Raji (cell line): ENCODE results near the gene CIC.

Experiments
- POLR2A ChIP-seq: IDR thresholded peaks from 2 replicates; pipeline ENCODE4 v1.6.1; 2011; ENCODE audit warnings: low read depth, low read length, control low read depth; ENCODE audit not compliant: insufficient read depth

The CIC gene

DNA sequence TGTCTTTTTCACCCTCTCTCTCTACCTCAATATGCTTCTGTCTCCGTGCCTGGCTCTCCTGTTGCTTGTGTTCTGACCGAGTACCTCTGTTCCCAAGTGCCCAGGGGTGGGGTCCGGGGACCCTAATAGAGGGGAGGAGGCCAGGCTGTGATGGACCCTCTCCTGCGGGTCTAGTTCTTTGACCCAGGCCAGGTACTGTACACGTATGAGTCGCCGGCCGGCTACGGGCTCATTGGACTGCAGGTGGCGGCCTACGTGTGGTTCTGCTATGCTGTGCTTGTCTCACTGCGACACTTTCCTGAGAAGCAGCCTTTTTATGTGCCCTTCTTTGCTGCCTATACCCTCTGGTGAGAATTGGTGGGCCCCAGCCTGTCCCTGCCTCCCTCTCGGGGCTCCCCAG lies 48.5 kb downstream of the CIC start:
- TF ChIP-seq POLR2A: no peak

DNA sequence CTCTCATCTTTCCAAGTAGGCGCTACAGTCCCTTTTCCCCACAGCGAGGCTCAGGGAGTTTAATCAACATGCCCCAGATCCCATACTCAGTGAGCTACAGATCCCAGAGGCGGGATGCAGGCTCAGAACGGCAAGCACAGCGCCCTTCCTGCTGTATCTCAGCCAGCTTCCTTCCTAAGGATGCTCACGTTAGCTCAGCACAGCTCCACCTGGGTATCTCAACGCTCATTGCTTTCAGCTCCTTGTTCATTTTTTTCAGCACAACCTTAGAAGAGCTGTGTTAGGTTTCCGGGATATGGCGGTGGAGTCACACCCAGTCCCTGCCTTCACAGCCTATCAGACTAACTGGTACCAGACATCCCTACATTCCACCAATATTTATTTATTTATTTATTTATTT lies 53.3 kb downstream of the CIC start:
- TF ChIP-seq POLR2A: no peak

DNA sequence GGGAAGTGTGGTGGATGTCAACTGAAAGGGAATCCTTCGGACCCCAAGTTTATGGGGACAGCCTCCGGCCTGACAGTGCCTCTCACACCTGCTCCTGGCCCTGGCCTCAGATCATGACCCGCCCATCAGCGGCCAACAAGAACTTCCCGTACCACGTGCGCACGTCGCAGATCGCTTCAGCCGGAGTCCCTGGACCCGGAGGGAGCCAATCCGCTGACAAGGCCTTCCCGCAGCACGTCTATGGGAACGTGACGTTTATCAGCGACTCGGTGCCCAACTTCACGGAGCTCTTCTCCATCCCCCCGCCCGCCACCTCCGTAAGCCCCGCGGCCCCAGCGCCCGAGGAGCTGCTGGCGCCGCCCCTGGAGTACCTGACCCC lies 54.4 kb downstream of the CIC start:
- TF ChIP-seq POLR2A: no peak

DNA sequence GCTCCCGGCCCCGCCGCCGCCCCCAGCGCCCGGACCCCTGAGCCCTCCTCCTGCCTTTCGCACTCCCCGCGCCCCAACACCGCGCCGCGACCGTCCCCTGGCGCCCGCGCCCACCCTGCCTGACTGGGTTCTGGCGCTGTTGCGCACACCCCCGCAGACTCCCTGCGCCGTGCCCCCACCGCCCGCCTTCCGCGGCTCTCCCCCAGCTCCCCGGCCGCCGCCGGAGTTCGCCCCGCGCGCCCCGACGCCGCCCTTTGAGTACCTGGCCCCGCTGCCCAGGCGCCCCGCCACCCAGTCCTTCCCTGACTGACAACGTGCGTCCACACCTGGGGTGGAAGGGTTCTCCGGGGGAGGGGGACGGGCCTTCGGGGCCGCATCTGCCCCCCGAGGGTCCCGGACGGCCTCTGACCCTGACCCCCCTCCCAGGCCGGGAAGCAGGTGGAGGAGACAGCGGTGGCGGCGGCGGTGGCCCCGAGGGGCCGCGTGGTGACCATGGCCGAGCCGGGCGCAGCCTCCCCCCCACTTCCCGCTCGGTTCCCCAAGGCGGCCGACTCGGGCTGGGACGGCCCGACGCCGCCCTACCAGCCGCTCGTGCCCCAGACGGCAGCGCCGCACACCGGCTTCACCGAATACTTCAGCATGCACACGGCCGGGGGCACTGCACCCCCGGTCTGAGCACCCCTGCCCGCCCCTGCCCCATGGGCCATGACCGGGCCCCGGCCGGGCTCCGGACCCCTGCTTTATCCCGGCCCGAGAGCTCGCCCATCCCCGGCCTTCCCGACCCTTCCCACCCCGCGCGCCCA lies 55.0 kb downstream of the CIC start:
- TF ChIP-seq POLR2A: no peak

DNA sequence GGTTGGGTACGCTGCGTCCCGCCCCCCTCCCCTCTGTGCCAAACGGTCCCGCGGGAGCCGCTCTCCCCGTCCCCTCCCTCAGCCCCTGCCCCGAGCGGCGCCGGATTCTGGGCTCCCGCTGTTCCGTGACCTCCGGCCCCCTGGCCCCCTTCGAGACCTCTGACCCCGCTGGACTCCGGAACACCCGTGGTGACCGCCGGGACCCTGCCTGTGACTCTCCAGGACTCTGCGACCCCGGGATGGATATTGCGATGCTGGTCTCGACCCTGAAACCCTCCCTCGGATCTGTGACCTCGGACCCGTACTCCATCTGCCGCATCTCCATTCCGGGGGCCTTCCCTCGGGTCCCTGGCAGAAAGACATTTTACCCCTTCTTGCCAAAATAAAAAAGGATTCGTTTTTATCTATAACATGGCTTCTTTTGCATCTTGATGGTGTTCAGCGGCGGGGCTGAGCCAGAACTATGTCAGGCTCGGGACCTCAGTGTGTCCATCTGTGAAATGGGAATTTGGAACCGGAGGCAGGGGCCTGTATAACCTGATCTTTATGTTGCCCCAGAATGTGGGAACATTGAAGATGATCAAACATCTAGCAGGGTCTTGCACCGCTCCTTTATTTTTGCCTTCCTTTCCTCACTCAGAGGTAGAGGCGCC lies 55.7 kb downstream of the CIC start:
- TF ChIP-seq POLR2A: no peak

DNA sequence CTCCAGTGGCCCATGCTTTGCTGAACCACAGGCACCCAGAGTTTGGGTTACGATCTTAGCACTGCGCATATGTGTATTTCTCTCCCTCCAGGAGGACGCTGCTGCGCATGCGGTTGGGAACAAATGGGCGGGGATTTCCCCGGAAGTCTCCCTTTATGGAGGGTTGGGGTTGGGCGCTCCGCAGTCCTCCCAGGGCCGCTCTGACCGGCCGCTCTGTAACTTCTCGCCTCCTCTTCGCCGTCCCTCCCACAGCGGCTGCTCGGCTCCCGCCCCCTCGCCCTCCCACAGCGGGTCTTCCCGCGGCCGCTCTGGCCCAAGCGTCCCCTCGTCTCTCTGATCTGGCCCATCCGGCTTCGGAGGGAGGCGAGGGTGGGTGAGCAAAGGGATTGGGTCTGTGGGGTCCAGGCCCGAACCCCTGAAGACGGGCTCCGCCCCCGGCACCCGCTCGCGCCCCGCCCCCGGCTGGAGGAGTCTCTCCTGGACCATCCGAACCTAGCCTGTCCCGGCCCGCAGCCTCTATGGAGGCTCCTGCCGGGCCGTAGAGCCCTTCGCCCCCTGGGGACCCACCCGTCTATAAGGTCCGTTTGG lies 56.4 kb downstream of the CIC start, which contains the start of gene MEGF8:
Gene MEGF8 (plus strand): TSS at position 328 of the 588 bp plus-strand sequence. CDS start 609 bp downstream, outside the sequence.
- peak; percentile 73 for TF ChIP-seq POLR2A

DNA sequence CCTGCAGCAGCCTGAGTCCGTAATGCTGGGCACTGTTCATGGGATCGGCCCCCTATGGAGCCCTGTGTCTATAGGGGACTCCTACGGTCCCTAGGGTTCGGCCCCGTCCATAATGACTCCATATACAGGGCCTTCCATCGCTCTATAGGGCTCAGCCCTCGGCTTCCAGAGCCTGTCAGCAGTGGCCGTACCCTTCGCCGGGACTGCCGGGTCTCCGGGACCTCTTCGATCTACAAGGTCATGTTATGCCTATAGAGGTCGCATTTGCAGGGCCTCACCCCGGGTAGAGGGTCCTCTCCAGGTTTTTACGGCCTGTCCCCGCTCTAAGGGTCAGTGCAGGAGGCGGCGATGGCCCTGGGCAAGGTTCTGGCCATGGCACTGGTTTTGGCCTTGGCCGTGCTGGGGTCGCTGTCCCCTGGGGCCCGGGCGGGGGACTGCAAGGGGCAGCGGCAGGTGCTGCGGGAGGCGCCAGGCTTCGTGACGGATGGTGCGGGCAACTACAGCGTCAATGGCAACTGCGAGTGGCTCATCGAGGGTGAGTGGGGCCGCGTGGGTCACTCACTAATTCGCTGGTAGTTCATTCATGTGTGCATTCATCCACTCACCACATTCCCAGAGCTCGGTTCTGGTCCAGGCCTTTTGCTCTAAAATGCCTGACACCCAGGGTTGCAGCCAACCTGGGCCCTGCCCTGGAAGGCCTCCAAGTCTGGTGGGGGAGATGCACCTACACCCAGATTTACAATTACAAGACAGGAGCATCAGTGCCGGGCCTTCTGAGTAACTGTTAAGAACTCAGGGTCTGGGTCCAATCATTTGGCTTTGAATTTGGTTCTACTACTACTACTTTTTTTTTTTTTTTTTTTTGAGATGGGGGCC lies 57.1 kb downstream of the CIC start:
- TF ChIP-seq POLR2A: no peak

DNA sequence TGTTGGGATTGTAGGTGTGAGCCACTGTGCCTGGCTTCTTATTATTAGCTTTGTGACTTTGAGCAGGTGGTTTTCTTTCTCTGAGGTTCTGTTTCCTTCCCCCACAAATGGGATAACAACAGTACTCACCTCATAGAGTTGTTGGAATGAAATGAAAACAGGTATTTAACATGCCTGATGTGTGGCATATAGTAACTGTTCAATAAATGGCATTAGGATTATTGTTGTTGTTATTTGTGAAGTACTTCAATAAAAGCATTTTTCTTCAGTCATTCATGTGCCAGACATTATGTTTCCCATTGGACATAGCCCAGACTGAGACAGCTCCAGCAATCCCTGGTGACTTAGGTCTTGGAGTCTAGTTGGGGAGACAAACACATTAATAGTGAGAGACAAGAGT lies 57.9 kb downstream of the CIC start:
- TF ChIP-seq POLR2A: no peak

DNA sequence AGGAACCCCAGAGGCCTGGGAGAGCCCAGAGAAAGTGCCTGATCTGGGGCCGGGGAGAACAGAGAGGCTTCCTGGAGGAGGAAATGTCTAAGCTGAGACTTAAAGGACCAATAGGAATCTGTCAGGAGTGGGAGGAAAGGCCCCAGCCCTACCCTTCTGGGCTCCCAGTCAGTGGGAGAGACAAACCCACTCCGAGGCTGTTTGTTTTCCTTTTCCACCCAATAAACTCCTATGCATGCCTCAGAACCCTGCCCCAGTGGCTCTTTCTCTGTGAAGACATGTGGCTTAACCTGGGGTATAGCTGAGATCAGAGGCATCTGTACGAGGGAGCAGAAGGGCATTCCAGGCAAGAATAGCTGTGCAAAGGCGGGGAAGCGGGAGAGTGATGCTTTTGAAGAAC lies 58.3 kb downstream of the CIC start:
- TF ChIP-seq POLR2A: no peak

DNA sequence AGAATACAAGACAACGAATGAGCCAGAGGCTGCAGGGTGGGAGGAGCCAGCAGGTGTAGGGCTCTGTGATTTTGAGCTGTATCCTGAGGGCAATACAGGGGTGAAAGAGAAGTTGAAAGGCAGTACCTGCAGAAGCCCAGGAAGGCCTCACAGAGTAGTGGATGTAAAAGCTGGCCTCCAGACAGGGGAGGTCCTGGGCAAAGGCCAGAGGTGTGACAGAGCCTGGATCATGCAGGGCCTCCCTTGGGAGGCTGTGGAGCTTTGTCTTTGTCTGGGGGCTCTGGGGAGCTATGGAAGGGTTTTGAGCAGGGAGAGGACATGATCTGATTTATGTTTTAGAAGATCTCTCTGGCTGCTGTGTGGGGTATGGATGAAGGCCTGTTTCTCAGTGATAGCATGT lies 59.1 kb downstream of the CIC start:
- no peak for TF ChIP-seq POLR2A

DNA sequence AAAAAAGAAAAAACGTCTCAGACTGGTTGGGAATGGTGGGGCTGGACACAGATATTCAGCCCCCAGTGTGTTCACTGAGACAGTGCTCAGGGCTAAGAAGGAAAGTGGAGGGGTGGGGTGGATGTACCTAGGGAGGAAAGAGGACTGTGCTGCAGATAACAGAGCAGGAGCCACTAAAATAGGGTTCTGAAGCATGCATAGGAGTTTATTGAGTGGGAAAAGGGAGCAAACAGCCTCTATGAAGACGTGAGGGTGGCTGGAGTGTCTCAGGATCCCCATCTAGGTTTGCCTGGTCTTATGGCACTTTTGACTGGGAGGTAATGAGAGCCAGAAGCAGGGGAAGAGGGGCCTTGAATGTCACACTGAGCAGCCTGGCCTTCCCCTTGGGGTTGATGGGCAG lies 59.8 kb downstream of the CIC start:
- no peak for TF ChIP-seq POLR2A

DNA sequence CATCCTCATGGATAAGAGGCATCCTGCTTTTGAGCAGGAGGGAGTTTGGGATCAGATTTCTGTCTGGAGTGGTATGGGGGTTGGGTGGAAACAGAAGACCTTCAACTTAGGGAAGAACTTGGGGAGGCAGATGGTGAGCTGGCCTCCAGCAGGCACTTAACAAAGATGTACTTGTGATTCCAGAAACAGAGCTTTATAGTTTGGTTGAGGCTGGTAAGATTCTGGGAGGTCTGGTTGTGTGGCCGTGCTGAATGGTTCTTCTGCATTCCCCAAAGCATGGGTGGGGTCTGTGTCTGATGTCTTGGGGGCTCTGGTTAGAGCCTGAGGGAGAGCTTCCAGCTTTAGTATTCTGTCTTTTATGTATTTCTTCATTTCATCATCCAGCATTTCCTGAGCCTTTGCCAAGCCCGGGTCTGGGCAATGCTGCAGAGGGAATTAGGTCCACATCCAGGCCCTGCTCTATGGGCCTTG lies 61.2 kb downstream of the CIC start:
- TF ChIP-seq POLR2A: no peak

DNA sequence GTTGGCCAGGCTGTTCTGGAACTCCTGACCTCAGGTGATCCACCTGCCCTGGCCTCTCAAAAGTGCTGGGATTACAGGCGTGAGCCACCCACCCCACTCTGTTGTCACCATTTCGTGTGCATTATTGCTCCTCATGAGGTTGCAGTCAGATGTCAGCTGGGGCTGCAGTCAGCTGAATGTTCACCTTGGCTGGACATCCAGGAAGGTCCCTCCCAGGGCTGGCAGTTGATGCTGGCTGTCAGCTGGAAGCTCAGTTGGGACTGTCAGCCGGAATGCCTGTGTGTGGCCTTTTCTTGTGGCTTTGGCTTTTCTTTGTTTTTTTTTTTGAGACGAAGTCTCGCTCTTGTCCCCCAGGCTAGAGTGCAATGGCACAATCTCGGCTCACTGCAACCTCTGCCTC lies 63.0 kb downstream of the CIC start:
- TF ChIP-seq POLR2A: no peak

DNA sequence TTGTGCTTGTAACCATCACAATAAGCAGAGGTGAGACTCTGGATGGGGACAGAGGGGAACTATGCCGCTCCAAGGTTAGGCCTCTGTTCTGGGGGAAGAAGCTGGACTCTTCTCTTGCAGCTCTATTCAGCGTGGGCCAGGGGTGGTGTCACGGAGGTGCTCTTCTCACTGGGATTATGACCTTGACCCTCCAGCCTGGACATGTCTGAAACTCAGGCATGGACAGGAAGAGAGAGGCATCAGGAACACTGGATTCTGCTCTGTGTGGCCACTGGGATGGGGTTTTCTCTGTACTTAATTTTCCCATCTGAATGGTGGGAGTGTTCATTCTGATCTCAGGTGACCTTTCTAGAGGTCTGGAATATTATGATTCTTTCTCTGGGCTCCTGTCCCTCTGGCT lies 64.0 kb downstream of the CIC start:
- TF ChIP-seq POLR2A: no peak
